H7 (cell line): ENCODE measurements around the gene ADAR. TPM values are rescaled to one million over a fixed set of nuclear protein-coding genes. Genes with fewer than 3 reads are reported as not detected.

Experiments used
- DNase-seq: peaks from one replicate; pipeline ENCODE4 v3.0.0; 2012
- H3K27me3 ChIP-seq: 2 replicates; pipeline ENCODE4 v1.6.0; 2011; ENCODE audit warnings: mild to moderate bottlenecking, low read length; ENCODE audit not compliant: control insufficient read depth, insufficient read depth
- H3K36me3 ChIP-seq: replicated peaks from 2 replicates; pipeline ENCODE4 v1.5.1; 2011; ENCODE audit warnings: low read length; ENCODE audit not compliant: control insufficient read depth, insufficient read depth
- H3K4me3 ChIP-seq: 2 replicates; pipeline ENCODE4 v1.5.1; 2011; ENCODE audit warnings: low read depth, mild to moderate bottlenecking, control low read depth, low read length, moderate library complexity; ENCODE audit not compliant: insufficient read depth
- total RNA-seq: library from RNA; depleted of rRNA; stranded (reverse); fragments of >200 nt; shearing (Covaris generic); gene quantifications from 2 replicates; pipeline ENCODE4 v1.2.3, GENCODE V29; 2014

ADAR gene
- total RNA-seq, 1 experiment from 2014 or later = 196 TPM

GRCh38 chr1:154584267-154584994 lies 23.6 kb downstream of the ADAR start:
- H3K36me3 ChIP-seq = peaks cover 77% of the 10 kb centered on the region
- no peak overlapping the region for H3K4me3 ChIP-seq

DNA sequence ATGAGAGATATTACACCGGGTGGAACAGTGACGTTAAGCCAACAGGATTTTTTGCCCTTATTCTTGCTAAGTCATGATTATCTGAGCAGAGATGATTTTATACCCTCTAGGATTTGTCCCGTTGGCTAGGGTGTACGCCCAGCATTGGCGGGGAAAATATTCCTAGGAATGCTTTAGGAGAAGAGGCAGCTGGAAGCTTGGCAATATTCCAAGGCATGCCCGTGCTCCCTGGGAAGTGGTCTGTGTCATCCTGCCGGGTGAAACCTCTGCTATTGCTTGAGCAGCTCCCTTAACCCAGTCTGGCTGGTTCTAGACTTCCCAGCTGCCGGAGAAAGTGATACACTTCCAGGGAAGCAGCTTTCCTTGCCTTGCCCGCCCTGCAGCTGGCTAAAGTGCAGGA lies 24.2 kb downstream of the ADAR start:
- Histone ChIP-seq H3K27me3 (no peaks in the 10 kb centered on the region), H3K36me3 (peaks cover 75% of the 10 kb centered on the region), H3K4me3 (no peak overlapping the region)
- DNase-seq = no peak

More at GRCh38 chr1:154584267-154584994, 23.6 kb downstream of the ADAR start:
- DNase-seq = no peak
- no peaks in the 10 kb centered on the region for H3K27me3 ChIP-seq

- Histone ChIP-seq H3K27me3 (no peaks in the 10 kb centered on the region), H3K4me3 (no peak overlapping the region), H3K36me3 (peaks cover 74% of the 10 kb centered on the region)
- no peak for DNase-seq
Observed at GRCh38 chr1:154582885-154583284, 25.1 kb downstream of the ADAR start.

GRCh38 chr1:154581766-154582165 lies 26.2 kb downstream of the ADAR start:
- no peak for DNase-seq
- Histone ChIP-seq H3K27me3 (no peaks in the 10 kb centered on the region), H3K36me3 (peaks cover 70% of the 10 kb centered on the region), H3K4me3 (no peak overlapping the region)

GRCh38 chr1:154579374-154579773 lies 28.6 kb downstream of the ADAR start:
- no peaks in the 10 kb centered on the region for H3K27me3 ChIP-seq
- DNase-seq = no peak
- H3K36me3 ChIP-seq = peaks cover 46% of the 10 kb centered on the region
- H3K4me3 ChIP-seq = no peak overlapping the region

- Histone ChIP-seq H3K36me3 (peaks cover 34% of the 10 kb centered on the region), H3K4me3 (no peak overlapping the region), H3K27me3 (no peaks in the 10 kb centered on the region)
- no peak for DNase-seq
Observed at GRCh38 chr1:154578058-154578418, 29.9 kb downstream of the ADAR start.

GRCh38 chr1:154577346-154578057 lies 30.5 kb downstream of the ADAR start:
- Histone ChIP-seq H3K27me3 (no peaks in the 10 kb centered on the region), H3K4me3 (no peak overlapping the region), H3K36me3 (peaks cover 29% of the 10 kb centered on the region)
- DNase-seq = no peak

- Histone ChIP-seq H3K27me3 (no peaks in the 10 kb centered on the region), H3K36me3 (peaks cover 24% of the 10 kb centered on the region), H3K4me3 (no peak overlapping the region)
- DNase-seq = no peak
Observed at GRCh38 chr1:154575951-154576566, 31.9 kb downstream of the ADAR start.

GRCh38 chr1:154575147-154575927 lies 32.6 kb downstream of the ADAR start:
- peaks cover 20% of the 10 kb centered on the region for H3K36me3 ChIP-seq
- no peak overlapping the region for H3K4me3 ChIP-seq
- peak; percentile 57 for DNase-seq
- no peaks in the 10 kb centered on the region for H3K27me3 ChIP-seq

DNA sequence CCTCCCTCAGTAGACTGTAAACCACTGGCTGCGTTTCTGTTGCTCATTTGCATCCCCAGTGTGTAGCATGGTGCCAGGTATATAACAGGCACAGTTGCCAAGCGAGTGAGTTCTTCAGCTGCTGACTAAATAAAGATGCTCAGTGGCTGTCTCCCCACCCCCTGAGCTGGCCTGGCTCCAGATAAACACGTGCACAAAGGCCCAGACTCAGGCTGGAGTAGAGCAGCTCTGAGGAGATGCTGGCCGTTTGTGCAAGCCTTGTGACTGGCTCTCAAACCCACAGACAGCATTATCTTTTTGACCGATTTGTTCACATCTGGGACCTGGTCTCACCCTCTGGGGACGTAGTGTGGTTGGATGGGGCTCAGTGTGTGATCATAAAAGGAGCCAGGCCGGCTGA lies 33.3 kb downstream of the ADAR start:
- H3K36me3 ChIP-seq = peaks cover 18% of the 10 kb centered on the region
- DNase-seq = peak; percentile 41
- H3K27me3 ChIP-seq = no peaks in the 10 kb centered on the region; the same call in 1 of the 2 replicates
- no peak overlapping the region for H3K4me3 ChIP-seq

- peaks cover 5% of the 10 kb centered on the region for H3K36me3 ChIP-seq
- peaks cover 7% of the 10 kb centered on the region; the same call in 1 of the 2 replicates for H3K27me3 ChIP-seq
- no peak overlapping the region for H3K4me3 ChIP-seq
- DNase-seq = no peak
Observed at GRCh38 chr1:154573168-154573510, 34.8 kb downstream of the ADAR start.

- Histone ChIP-seq H3K4me3 (no peak overlapping the region), H3K27me3 (peaks cover 7% of the 10 kb centered on the region; the same call in 1 of the 2 replicates), H3K36me3 (0 out of 2 replicates have a peak, but pooled peaks cover 2% of the 10 kb centered on the region)
- DNase-seq = peak; percentile 72
Observed at GRCh38 chr1:154572468-154573167, 35.4 kb downstream of the ADAR start.

DNA sequence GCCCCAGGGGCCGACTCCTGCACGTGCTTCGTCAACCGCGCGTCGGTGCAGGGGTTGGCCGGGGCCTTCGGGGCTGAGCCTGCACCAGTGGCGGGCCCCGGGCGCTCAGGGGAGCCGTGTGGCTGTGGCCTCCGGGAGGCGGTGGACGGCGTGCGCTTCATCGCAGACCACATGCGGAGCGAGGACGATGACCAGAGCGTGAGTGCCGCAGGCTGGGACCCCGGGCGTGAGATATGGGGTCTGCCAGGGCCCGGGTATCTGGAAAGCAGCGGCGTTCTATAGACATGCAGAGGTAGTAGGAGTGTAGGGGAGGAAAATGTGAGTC lies 36.1 kb downstream of the ADAR start:
- no peaks in the 10 kb centered on the region for H3K36me3 ChIP-seq
- DNase-seq = peak; percentile 52
- peaks cover 7% of the 10 kb centered on the region; the same call in 1 of the 2 replicates for H3K27me3 ChIP-seq
- H3K4me3 ChIP-seq = no peak overlapping the region
